RWPE2 (cell line): ENCODE data around the gene LDLRAP1.
"Not testable (repeated sequence)": the region's sequence is repeated elsewhere in the genome, so short reads cannot be mapped to it uniquely, and the experiment has no call there.

Experiments
- ATAC-seq: fragments of 200-7000 bp; cut with Tn5 transposase; 3 replicates; pipeline ENCODE4 v1.9.1; 2021; ENCODE audit warnings: low read depth
- DNase-seq: peaks from one replicate; pipeline ENCODE4 v3.0.0-alpha.2; 2020; ENCODE audit warnings: low spot score
- H3K27ac ChIP-seq: fragments of 450-650 bp; 2 replicates; pipeline ENCODE4 v1.5.1; 2017; ENCODE audit warnings: mild to moderate bottlenecking; ENCODE audit not compliant: poor library complexity, severe bottlenecking
- H3K27me3 ChIP-seq: fragments of 250-450 bp; sonication (Bioruptor Pico); 2 replicates; pipeline ENCODE4 v1.5.1; 2021; ENCODE audit warnings: mild to moderate bottlenecking, moderate library complexity; ENCODE audit not compliant: insufficient read depth, poor library complexity, severe bottlenecking
- H3K36me3 ChIP-seq: fragments of 250-450 bp; sonication (Bioruptor Pico); 2 replicates; pipeline ENCODE4 v1.5.1; 2020; ENCODE audit warnings: low read depth, mild to moderate bottlenecking, moderate library complexity
- H3K4me1 ChIP-seq: fragments of 250-450 bp; sonication (Bioruptor Pico); 2 replicates; pipeline ENCODE4 v1.5.1; 2021; ENCODE audit warnings: mild to moderate bottlenecking, moderate library complexity; ENCODE audit not compliant: insufficient read depth, poor library complexity, severe bottlenecking
- H3K4me3 ChIP-seq: fragments of 250-450 bp; sonication (Bioruptor Pico); 2 replicates; pipeline ENCODE4 v1.5.1; 2021; ENCODE audit warnings: mild to moderate bottlenecking, moderate library complexity; ENCODE audit not compliant: severe bottlenecking
- H3K9me3 ChIP-seq: fragments of 250-450 bp; sonication (Bioruptor Pico); 2 replicates; pipeline ENCODE4 v1.5.1; 2021; ENCODE audit warnings: mild to moderate bottlenecking, moderate library complexity; ENCODE audit not compliant: severe bottlenecking
- TF ChIP-seq, protein P1 (sequence below): fragments of 450-650 bp; IDR thresholded peaks from one replicate; pipeline ENCODE4 v1.5.1; 2017; ENCODE audit warnings: mild to moderate bottlenecking, moderate library complexity; ENCODE audit not compliant: poor library complexity, severe bottlenecking

The LDLRAP1 gene

DNA sequence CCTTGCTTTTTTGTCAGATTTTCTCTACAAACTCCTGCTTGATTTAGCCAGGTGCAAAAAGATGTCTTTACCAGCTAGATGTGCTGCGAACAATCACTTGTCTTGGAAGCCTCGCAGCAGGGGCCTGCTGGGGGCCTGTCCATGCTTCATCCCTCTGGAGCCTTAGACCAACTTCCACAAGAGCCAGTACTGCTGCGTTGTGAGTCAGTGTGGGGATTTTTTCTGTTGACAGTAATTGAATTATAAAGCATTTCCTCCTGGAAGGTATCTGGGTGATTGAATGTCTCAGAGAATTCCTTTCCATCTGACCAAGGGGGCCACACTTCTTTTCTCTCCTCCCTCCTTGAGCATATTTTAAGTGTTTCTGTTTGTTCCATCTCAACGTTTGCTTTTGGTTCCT is 40.4 kb upstream of the LDLRAP1 start:
- DNase-seq (no peak), ATAC-seq (no peak)
- Histone ChIP-seq H3K4me3 (no peak overlapping the region), H3K36me3 (peaks cover 3% of the 10 kb centered on the region; the same call in 1 of the 2 replicates), H3K9me3 (no peaks in the 10 kb centered on the region), H3K27ac (no peak overlapping the region), H3K27me3 (no peaks in the 10 kb centered on the region), H3K4me1 (peaks cover 4% of the 10 kb centered on the region)
- TF ChIP-seq, protein P1, sequence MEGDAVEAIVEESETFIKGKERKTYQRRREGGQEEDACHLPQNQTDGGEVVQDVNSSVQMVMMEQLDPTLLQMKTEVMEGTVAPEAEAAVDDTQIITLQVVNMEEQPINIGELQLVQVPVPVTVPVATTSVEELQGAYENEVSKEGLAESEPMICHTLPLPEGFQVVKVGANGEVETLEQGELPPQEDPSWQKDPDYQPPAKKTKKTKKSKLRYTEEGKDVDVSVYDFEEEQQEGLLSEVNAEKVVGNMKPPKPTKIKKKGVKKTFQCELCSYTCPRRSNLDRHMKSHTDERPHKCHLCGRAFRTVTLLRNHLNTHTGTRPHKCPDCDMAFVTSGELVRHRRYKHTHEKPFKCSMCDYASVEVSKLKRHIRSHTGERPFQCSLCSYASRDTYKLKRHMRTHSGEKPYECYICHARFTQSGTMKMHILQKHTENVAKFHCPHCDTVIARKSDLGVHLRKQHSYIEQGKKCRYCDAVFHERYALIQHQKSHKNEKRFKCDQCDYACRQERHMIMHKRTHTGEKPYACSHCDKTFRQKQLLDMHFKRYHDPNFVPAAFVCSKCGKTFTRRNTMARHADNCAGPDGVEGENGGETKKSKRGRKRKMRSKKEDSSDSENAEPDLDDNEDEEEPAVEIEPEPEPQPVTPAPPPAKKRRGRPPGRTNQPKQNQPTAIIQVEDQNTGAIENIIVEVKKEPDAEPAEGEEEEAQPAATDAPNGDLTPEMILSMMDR: no peak

DNA sequence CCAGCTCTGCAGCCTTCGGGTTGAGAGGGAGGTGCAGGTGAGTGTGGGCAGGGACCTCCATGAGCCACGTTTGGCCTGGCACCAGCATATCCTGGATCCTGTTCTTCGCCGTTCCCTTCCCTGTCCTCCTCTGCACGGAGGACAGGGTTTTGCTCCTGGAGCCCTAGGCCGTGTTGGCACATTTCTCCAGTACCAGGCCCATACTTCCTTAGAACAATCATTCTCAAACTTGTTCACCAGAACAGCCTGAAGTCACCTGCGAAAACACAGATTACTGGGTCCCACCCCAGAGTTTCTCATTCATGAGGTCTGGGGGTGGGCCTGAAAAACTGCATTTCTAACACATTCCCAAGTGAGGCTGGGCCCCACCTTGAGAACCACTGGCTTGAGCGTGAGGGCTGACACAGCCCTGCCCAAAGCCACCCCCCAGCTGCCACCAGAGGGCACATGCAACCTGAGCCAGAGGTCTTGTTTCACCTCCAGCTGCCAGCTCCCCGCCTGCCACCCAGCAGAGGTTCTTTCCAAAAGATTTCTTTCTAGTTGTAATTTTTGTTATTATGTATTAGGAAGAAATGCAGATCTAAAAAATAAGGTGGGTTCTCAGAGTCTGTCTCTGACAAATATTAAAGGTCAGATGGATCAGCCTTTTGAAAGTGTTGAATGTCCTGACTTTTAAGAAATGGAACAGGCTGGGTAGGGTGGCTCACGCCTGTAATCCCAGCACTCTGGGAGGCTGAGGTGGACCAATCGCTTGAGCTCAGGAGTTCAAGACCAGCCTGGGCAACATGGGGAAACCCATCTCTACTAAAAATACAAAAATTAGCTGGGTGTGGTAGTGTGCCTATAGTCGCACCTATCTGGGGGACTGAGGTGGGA is 39.6 kb upstream of the LDLRAP1 start:
- no peak overlapping the region for H3K4me3 ChIP-seq

DNA sequence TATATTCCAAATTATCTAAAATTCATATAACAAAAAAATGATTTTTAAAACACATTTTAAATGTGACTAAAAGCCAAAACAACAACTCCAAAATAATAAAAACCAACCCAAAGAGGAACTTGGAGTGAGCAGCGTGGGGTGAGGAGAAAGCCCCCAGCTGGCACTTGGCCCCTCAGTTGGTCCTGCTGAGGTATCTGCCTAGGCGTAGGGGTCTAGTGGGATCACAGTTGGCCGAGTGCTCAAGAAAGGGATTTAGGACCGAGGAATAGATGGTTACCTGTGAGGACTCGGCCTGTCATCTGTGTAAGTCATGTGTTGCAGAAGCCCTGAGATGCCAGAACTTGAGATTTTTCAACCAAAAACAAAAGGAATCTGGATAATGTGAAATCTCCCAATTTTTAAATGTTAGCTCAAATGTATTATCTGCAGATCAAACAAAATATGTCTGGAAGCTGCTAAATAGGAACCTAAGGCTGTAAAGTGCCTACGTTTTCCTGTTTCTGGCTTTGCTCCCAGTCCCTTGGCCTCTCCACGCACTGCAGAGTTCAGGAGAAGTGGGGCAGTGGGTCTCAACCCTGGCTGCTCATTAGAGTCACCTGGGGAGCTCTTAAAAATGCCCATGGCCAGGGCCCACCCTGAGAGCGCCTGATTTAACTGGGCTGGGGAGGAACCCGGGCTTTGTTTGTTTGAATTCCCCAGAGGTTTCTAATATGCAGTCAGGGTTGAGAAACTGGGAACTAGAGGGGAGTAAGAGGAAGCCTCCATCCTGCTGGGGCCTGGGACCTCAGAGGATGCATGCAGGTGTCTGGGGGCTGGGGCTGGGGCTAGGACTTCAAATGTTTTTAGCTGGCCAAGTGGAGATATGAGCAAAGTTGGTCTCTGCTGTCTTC is 38.5 kb upstream of the LDLRAP1 start:
- DNase-seq (no peak), ATAC-seq (no peak)
- Histone ChIP-seq H3K27me3 (no peaks in the 10 kb centered on the region), H3K9me3 (no peaks in the 10 kb centered on the region), H3K4me3 (no peak overlapping the region), H3K27ac (no peak overlapping the region), H3K4me1 (peaks cover 4% of the 10 kb centered on the region), H3K36me3 (no peaks in the 10 kb centered on the region)
- TF ChIP-seq, protein P1: no peak

More for the DNA sequence above, 39.6 kb upstream of the LDLRAP1 start:
- TF ChIP-seq, protein P1: peak; percentile 63
- H3K27ac ChIP-seq: no peak overlapping the region
- H3K36me3 ChIP-seq: no peaks in the 10 kb centered on the region; the same call in 1 of the 2 replicates
- H3K9me3 ChIP-seq: no peaks in the 10 kb centered on the region
- ATAC-seq (peak; percentile 82), DNase-seq (no peak)
- peaks cover 4% of the 10 kb centered on the region for H3K4me1 ChIP-seq
- no peaks in the 10 kb centered on the region for H3K27me3 ChIP-seq

GRCh38 chr1:25505656-25506385 is 37.6 kb upstream of the LDLRAP1 start:
- peak; percentile 13 for DNase-seq
- no peaks in the 10 kb centered on the region for H3K36me3 ChIP-seq
- no peak overlapping the region for H3K27ac ChIP-seq
- TF ChIP-seq, protein P1: no peak
- H3K27me3 ChIP-seq: no peaks in the 10 kb centered on the region
- ATAC-seq: no peak
- no peak overlapping the region for H3K4me3 ChIP-seq
- H3K9me3 ChIP-seq: no peaks in the 10 kb centered on the region
- peaks cover 4% of the 10 kb centered on the region for H3K4me1 ChIP-seq

GRCh38 chr1:25506566-25507463 is 36.6 kb upstream of the LDLRAP1 start:
- not testable (repeated sequence) for H3K27me3 ChIP-seq, H3K4me3 ChIP-seq, ATAC-seq, H3K9me3 ChIP-seq, H3K36me3 ChIP-seq, H3K27ac ChIP-seq, H3K4me1 ChIP-seq
- DNase-seq: peak; percentile 6
